ENCODE measurements around the gene SELENOI.
"Not testable (repeated sequence)": the region's sequence is repeated elsewhere in the genome, so short reads cannot be mapped to it uniquely, and the experiment has no call there.

The SELENOI gene

GRCh38 chr2:26356111-26356510, 10.2 kb downstream of the SELENOI start:
- FAIRE-seq (no peak), DNase-seq (ENCODE audit: low spot score) (no peak)

DNA sequence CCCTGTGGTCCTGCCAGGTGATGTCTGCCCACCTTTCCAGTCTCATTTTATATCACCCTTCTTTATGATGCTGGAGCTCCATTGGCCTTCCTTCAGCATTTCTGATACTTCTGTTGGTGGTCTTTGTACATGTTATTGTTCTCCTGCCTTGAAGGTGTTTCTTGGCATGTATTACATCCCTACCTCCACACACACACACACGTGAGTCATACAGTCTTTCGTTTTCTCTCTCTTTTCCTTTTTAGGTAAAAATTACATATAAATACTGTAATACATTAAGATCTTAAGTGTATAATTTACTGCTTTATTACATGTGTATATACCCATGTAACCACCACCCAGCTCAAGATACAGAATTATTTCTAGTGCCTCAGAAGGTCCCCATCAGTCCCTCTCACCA, 10.8 kb downstream of the SELENOI start:
- FAIRE-seq = no peak
- no peak for DNase-seq (ENCODE audit: low spot score)

DNA sequence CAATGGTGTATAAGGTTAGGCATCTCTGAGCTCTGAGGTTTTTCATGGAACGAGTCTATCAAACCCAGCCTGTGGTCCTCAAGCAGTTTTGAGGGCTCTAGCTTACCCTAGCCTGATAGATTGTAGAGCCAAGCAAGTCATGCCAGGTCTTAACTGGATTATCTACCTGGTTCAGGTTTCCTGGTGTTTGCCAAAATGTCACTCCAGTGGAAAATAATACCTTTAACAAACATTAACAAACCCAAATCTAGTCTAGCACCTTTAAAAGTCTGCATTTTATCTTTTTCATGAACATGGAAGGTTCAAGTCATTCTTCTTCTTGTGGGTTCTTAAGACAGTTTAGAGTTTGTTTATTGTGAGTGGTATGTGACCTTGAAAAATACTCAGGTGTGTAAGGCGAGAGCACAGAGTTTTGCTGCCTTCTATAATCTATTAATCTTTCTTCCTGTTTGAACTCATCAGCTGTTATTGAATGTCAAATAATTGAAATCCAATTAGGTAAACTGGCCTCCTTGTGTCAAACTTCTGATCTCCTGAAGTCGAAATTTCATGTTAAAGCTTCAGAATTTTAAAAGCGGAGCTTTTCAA, 14.0 kb downstream of the SELENOI start:
- FAIRE-seq = no peak
- DNase-seq (ENCODE audit: low spot score) = no peak

DNA sequence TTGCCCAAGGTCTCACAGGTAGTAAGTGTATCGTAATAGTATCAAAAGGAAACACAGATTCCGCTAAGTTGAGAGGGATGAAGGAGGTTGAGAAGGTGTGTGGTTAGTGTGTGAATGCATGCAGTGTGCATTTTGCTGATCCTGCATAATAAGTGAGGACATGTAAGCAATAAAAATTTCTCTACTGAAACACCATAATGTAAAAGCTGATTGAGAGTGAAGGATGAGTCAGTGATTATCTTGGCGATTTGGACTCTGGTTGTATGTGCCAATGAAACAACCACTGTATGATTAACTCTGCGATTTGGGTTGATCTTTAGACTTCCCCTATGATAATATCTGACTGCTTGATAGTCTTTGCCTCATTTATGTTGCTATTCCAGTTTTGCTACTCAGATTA, 17.4 kb downstream of the SELENOI start:
- peak; percentile 45 for FAIRE-seq
- no peak for DNase-seq (ENCODE audit: low spot score)

- DNase-seq (ENCODE audit: low spot score) (no peak), FAIRE-seq (no peak)
Observed at GRCh38 chr2:26363958-26364357, 18.0 kb downstream of the SELENOI start.

- no peak for FAIRE-seq
- no peak for DNase-seq (ENCODE audit: low spot score)
Observed at GRCh38 chr2:26364669-26365068, 18.7 kb downstream of the SELENOI start.

DNA sequence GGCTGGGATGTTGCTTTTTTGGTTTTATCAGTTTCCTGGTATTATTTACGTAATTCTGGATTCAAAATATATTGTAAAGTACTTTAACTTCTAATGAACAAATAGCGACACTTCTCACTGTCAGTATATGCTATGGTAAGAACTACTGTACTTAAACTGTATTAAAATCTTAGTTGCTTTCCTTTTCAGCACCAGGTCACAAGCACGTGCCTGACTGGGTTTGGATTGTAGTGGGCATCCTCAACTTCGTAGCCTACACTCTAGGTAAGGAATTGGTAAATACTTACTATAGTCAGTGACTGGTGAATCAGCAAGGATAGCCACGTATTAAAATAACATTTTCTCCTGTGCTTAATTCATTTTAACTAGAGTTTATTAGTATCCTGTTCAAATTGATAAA, 21.0 kb downstream of the SELENOI start:
- no peak for FAIRE-seq

DNA sequence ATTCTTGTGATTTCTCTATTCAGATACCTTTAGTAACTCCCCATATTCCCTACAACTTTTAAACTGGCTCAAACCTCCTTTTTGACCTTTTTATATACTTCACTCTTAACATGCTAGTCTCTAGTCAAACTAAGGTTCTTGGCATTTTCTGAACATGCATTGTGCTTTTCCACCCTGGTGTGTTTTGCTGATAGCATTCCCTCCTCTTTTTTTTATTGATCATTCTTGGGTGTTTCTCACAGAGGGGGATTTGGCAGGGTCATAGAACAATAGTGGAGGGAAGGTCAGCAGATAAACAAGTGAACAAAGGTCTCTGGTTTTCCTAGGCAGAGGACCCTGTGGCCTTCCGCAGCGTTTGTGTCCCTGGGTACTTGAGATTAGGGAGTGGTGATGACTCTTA, 23.7 kb downstream of the SELENOI start:
- not testable (repeated sequence) for DNase-seq (ENCODE audit: low spot score); FAIRE-seq

More for the DNA sequence above, 21.0 kb downstream of the SELENOI start:
- DNase-seq (ENCODE audit: low spot score) = no peak

- not testable (repeated sequence) for FAIRE-seq; DNase-seq (ENCODE audit: low spot score)
Observed at GRCh38 chr2:26370909-26371308, 25.0 kb downstream of the SELENOI start.

DNA sequence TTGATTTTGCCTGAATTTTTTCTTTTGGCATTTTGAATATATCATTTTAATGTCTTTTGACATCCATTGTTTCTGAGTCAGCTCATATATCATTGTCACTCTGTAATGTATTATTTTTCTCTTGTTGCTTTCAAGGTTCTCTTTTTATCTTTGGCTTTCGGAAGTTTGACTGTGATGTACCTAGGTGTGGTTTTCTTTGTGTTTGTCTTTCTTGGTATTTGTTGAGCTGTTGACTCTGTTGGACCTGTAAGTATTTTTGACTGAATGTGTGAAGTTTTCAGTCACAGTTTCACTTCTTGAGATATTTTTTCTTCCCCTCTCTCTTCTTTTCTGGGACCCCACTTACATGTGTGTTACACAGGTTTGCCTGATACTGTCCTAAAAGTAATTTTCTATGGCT, 30.9 kb downstream of the SELENOI start:
- DNase-seq (ENCODE audit: low spot score) (no peak), FAIRE-seq (no peak)

- DNase-seq (ENCODE audit: low spot score) (no peak), FAIRE-seq (no peak)
Observed at GRCh38 chr2:26380281-26380680, 34.3 kb downstream of the SELENOI start.

DNA sequence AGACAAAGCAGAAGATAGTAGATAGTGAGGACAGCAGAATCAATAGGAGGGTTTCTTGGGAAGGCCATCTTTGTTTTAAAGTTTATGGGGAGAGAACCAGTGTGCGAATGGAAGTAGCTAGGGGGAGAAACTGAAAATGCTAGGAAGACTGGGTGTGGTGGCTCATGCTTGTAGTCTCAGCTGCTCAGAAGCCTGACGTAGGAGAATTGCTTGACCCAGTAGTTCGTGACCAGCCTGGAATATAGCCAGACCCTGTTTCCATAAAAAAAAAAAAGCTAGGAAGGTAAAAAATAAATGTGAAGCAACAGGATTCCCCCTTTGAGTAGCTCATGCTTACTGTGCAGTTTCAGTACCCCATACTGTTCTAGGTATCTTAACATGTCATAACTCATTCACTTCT, 36.6 kb downstream of the SELENOI start:
- FAIRE-seq = no peak

DNA sequence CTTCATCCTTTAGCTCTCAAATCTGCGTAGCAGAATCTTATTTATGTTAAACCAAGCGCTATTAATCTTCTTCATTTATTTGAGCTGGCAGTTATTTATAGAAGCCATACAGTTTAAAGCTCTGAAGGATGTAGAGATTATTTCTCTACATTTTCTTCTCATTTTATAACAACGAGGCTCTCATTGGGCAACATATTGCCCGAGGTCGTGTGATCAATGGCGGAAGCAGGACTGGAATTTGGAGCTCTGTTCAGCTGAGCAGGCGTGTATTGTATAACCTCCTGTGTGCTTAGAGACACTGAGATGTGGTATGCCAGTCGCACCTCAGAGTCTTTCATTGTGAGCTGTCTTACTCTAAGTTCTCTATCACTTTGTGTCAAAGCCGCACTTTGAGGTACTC, 38.2 kb downstream of the SELENOI start:
- FAIRE-seq (no peak), DNase-seq (ENCODE audit: low spot score) (no peak)

More for the DNA sequence above, 36.6 kb downstream of the SELENOI start:
- DNase-seq (ENCODE audit: low spot score) = no peak

DNA sequence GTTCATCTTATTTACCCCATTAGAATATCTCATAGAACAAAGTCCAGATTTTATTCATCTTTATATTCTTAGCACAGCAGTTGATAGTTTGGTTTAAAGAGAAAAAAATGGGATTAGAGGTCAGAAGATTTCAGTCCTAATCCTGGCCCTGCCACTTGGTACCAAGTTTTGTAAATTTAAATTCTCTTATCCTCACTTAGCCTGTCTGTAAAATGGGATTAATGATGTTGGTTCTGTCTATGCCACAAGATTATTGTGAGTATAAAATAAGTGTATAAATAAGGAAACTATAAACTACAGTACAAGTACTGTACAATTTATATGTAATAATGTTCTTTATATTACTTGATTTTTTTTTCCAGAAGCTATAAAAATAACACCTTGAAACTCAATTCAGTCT, 38.7 kb downstream of the SELENOI start:
- FAIRE-seq (no peak), DNase-seq (ENCODE audit: low spot score) (no peak)

- DNase-seq (ENCODE audit: low spot score) (no peak), FAIRE-seq (no peak)
Observed at GRCh38 chr2:26387189-26387588, 41.2 kb downstream of the SELENOI start.

DNA sequence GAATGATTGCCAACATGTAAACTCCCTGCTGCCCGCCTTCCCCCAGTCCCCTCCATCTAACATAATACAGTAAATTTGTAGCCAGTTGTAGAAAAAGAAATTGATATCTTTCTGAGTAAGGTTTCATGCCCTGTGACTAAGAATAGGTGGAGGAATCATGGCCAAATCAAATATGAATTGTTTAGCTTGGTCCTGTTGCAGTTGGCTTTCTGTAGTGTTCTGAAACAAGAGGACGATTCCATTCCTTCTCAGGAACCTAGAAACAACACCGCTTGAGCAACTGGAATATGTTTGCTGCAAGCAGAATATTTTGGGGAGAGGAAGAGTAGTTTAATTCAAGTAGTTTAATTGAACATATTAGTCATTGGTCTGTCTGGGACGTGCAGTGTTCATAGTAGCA, 48.8 kb downstream of the SELENOI start:
- no peak for DNase-seq (ENCODE audit: low spot score)
- no peak for FAIRE-seq

GRCh38 chr2:26395394-26395793, 49.5 kb downstream of the SELENOI start:
- FAIRE-seq = no peak

DNA sequence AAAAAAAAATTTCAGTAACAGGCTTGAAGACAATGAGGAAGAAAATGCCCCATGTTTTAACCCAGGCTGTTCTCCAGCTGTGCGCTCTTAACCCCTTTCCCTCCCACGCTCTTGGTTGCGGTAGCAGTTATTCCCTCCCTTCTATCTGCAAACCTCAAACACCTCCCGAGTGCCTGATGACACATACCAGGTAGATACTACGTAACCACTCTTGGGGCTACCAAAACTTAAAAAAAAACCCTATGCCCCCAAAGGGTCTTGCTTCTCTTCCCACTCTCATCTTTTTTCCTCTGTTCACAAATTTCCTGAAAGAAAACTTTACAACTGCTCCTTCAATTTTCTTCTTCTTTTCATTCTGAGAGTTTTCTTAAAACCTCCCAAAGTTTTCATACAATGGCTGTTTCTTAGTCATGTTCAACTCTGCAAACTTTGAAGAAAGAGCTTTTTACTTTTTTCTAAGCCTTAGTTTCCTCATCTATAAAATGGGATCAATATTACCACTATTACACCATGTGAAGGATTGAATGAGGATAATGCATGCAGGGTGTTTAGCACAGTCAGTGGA, 50.9 kb downstream of the SELENOI start:
- DNase-seq (ENCODE audit: low spot score) (no peak), FAIRE-seq (no peak)

More at GRCh38 chr2:26395394-26395793, 49.5 kb downstream of the SELENOI start:
- DNase-seq (ENCODE audit: low spot score) = no peak

DNA sequence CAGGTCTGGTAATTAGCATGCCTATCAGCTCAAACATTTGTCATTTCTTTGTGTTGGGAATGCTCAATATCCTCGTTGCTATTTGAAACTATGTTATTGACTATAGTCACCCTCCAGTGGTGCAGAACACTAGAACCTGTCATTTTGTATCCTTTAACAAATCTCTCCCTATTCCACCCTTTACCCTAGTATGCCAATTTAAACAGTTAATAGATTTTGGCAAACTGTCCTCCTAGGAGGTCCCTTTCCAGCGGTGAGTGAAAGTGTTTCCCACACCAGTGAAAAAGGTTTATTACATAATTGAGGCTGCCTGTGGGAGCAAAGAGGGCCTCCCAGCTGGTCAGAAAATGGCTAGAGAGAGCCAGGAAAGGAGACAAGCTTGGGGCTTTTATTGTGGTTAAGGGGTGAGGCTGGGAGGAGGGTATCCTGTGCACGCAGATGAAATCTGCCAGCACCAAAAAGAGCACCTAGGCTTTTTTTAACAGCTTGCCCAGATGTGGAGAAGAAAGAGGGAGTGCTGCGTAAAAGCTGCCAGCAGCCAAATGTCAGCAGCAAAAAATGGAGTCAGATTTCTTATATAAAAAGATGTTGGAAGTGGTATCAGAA, 53.9 kb downstream of the SELENOI start:
- FAIRE-seq = no peak
- no peak for DNase-seq (ENCODE audit: low spot score)

- FAIRE-seq = no peak
Observed at GRCh38 chr2:26400723-26401122, 54.8 kb downstream of the SELENOI start.

DNA sequence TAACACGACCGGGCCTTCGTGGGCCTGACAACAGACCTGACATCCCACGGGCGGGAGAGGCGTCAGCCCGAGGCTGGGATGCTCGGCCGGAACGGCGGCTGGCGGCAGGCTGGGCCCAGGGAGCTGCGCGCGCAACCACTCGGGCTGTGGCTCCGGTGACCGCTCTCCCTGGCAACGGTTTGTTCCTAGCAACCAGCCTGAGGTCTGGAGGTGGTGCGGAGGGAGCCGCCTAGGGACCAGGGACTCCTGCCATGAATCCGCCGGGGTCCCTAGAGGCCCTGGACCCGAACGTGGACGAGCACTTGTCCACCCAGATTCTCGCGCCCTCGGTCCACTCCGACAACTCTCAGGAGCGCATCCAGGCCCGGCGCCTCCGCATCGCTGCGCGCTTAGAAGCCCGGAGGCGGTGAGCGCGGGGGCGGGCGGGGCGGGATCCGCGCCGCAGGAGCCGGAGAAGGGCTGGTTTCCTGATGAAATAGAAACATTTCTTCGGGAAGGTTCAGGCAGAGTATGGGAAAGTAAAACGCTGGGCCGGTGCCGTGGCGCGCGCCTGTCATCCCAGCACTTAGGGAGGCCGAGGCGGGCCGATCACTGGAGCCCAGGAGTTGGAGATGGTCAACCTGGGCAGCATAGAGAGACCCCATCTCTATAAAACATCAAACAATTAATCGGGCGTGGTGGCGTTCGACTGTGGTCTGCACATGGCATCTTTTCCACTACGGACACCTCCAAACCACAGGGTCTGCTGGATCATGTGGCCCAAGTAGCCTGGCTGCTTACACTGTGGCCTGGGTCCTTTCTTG, 56.0 kb downstream of the SELENOI start, which contains the start of gene DRC1:
DRC1 (plus strand) TSS at position 182 of the 803 bp plus-strand sequence; CDS start at position 252, 70 bp downstream.
- no peak for FAIRE-seq

More at GRCh38 chr2:26400723-26401122, 54.8 kb downstream of the SELENOI start:
- DNase-seq (ENCODE audit: low spot score) = no peak

DNA sequence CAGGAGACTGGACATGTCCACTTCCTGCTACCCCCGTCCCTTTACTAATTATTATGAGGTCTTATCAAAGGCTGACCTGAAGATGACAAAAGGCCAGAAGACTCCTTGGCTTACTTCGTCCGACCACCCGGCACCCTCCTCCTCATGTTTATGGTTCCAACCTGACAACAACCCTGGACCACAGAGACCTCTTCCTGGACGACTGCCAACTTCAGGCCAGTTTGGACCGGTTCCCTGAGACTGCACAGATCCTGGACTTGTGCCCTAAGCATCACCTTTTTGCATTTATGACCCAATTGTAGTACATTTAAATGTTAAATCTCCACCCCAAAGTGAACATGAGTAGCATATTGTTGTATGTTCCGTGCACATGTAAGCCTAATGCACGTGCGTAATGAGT, 61.6 kb downstream of the SELENOI start:
- FAIRE-seq (no peak), DNase-seq (ENCODE audit: low spot score) (no peak)

More for the DNA sequence above, 56.0 kb downstream of the SELENOI start, which contains the start of gene DRC1:
- DNase-seq (ENCODE audit: low spot score) = no peak
